Mucosa of descending colon (tissue), 3 donors: Measurements from ENCODE around the gene TCP11. TPM values are rescaled to one million over a fixed set of nuclear protein-coding genes. Genes with fewer than 3 reads are reported as not detected.

Experiments
- ATAC-seq: fragments of 200-7000 bp; cut with Tn5 transposase; one replicate; pipeline ENCODE4 v1.9.1; 2020; ENCODE audit warnings: mild to moderate bottlenecking, moderate library complexity
- DNase-seq, 3 donors: peaks; one replicate each; pipeline ENCODE4 v3.0.0-alpha.2; 2020
- H3K36me3 ChIP-seq: fragments of 200-600 bp; one replicate; pipeline ENCODE4 v1.8.0; 2021; ENCODE audit warnings: low read depth, mild to moderate bottlenecking
- H3K4me1 ChIP-seq: fragments of 200-600 bp; one replicate; pipeline ENCODE4 v1.8.0; 2021; ENCODE audit warnings: low read depth, mild to moderate bottlenecking
- H3K4me3 ChIP-seq: fragments of 200-600 bp; one replicate; pipeline ENCODE4 v1.8.0; 2021; ENCODE audit warnings: mild to moderate bottlenecking
- H3K9me3 ChIP-seq: fragments of 200-600 bp; one replicate; pipeline ENCODE4 v1.8.0; 2021; ENCODE audit warnings: mild to moderate bottlenecking
- intact Hi-C, 2 donors: fragments of 100-400 bp; cut with DNase I in 1 of 2; cut with micrococcal nuclease in 1 of 2; formaldehyde crosslinking; loops; one replicate each; pipeline versions ENCODE4 v1.11.0 to v1.11.1; 2022; cut with DNase I, micrococcal nuclease
- total RNA-seq, 3 donors: library from RNA; stranded (reverse); fragmentation: NEBNext Ultra II Directional in 2 of 3; extraction: Animal tissue kit (Norgen Biotek cat#: 25700) in 2 of 3; gene quantifications; one replicate each; pipeline versions ENCODE4 v1.2.1 to v1.2.4, GENCODE V29; 2021 to 2023
- TF ChIP-seq, protein P1 (sequence below): fragments of 200-600 bp; IDR thresholded peaks from one replicate; pipeline ENCODE4 v1.8.0; 2022; ENCODE audit warnings: antibody characterized with exemption, mild to moderate bottlenecking
- donor health status: DM: no; HTN: no; CAD: no; lungs with moderate emphysema.
- donor health status: DM: no; HTN: no; CAD: no.
- donor health status: DM: no; HTN: yes; CAD: no.

TCP11 gene
- total RNA-seq, 3 donors from 2014 or later, result not detected

DNA sequence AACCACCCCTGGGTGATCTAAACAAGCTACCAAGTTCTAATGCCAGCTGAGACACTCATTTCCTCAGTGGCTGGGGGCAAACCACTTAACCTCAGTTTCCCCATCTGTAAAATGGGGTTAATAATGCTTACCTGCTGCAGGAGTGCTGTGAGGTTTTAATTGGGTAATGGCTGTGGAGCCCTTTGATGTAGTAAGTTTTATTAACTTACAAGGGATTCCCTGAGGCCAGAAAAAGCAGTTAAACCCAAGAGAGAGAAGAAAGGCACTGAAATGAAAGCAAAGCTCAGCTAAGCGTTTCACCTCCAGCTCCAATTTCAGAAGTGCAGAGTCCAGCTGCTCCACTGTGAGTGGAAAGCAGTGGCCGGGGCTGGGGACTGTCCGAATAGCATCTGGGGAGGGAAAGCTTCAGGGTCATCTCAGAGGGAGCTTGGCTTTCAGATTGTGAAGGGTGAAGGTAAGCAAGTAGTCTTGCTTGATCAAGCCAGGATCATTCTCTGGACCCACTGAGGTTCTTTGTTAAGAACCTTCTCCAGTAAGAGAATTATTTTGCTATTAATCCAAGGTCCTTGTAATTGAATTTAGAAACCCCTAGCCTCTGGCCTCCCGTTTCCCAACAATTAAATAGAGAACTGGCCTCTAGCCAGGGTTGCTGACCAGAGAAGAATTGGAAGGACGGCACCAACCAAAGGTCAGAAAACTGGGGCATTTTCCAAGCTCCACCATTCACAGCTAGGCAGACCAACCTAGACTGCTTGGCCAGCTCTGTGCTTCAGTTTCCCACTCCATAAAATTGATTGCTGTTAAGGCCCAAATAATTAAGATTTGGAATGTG lies 20.9 kb upstream of the TCP11 start:
- ATAC-seq, result no peak
- no peak for DNase-seq
- peaks cover 5% of the 10 kb centered on the region for H3K4me1 ChIP-seq
- H3K4me3 ChIP-seq, result no peak overlapping the region
- H3K36me3 ChIP-seq, result no peaks in the 10 kb centered on the region
- intact Hi-C loops, result no loop called here
- no peaks in the 10 kb centered on the region for H3K9me3 ChIP-seq
- TF ChIP-seq, protein P1, sequence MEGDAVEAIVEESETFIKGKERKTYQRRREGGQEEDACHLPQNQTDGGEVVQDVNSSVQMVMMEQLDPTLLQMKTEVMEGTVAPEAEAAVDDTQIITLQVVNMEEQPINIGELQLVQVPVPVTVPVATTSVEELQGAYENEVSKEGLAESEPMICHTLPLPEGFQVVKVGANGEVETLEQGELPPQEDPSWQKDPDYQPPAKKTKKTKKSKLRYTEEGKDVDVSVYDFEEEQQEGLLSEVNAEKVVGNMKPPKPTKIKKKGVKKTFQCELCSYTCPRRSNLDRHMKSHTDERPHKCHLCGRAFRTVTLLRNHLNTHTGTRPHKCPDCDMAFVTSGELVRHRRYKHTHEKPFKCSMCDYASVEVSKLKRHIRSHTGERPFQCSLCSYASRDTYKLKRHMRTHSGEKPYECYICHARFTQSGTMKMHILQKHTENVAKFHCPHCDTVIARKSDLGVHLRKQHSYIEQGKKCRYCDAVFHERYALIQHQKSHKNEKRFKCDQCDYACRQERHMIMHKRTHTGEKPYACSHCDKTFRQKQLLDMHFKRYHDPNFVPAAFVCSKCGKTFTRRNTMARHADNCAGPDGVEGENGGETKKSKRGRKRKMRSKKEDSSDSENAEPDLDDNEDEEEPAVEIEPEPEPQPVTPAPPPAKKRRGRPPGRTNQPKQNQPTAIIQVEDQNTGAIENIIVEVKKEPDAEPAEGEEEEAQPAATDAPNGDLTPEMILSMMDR, result no peak

DNA sequence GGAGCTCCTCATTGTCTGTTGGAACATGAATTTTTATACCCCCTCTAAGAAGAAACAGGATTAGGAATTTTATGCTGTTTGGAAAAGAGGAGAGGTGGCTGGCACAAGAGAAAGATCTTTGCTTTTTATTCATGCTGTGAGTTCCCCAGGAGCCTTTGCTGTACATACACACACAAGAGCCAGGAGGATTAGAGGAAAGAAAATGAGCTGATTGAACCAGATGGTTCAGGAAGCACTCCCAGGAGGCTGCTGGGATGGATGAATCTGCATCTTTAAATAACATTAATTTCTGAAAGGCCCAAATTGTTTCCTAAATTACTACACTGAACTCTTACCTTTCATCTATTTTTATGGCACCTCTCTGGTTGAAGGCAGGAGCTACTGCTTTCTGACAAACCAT lies 20.1 kb upstream of the TCP11 start:
- DNase-seq (no peak), ATAC-seq (no peak)
- Histone ChIP-seq H3K4me3 (no peak overlapping the region), H3K36me3 (no peaks in the 10 kb centered on the region), H3K4me1 (peaks cover 4% of the 10 kb centered on the region), H3K9me3 (no peaks in the 10 kb centered on the region)
- TF ChIP-seq, protein P1, result no peak
- intact Hi-C loops, result no loop called here

DNA sequence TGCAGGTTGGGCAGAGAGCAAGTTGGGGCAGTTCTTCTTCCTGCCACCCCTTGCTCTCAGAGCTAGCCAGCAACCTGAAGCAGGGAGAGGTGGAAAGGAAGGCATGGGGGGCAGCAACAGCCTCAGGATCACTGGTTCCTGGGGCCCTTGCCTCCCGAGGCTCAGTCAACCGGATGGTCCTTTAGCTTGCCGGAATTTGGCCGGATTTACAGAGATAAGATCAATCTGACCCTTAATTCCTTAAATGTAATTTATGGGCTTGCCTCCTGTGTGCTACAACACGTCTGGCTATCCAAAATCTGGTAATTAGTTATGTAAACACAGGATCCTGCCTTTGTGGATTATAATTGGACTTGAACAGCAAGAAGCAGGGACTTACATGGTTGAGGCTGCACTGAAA lies 19.5 kb upstream of the TCP11 start:
- no peak for DNase-seq
- TF ChIP-seq, protein P1, result no peak
- no peak overlapping the region for H3K4me3 ChIP-seq
- H3K9me3 ChIP-seq, result no peaks in the 10 kb centered on the region
- ATAC-seq, result no peak
- intact Hi-C loops, result no loop called here
- H3K4me1 ChIP-seq, result no peaks in the 10 kb centered on the region
- H3K36me3 ChIP-seq, result no peaks in the 10 kb centered on the region

DNA sequence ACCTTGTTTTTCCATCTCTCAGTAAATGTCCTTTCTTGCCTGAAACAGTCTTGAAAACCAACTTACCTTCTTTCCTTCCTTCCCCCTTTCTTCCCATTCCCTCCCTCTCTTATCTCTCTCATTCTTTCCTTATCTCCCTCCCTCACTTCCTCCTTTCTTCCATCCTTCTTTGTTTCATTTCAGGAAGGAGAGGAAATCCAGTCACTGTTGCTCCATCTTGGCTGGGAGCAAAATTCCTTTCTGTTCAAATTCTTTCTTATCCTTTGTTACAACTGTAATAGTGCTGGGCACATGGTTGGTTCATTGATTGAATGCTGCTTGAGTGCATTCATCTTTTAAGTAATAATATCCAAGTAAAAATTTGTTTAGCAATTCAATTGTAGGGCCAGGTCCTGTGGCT lies 17.4 kb upstream of the TCP11 start:
- no peak overlapping the region for H3K4me3 ChIP-seq
- intact Hi-C loops, result no loop called here
- no peaks in the 10 kb centered on the region for H3K36me3 ChIP-seq
- no peaks in the 10 kb centered on the region for H3K4me1 ChIP-seq
- TF ChIP-seq, protein P1, result no peak
- DNase-seq (no peak), ATAC-seq (no peak)
- H3K9me3 ChIP-seq, result no peaks in the 10 kb centered on the region

DNA sequence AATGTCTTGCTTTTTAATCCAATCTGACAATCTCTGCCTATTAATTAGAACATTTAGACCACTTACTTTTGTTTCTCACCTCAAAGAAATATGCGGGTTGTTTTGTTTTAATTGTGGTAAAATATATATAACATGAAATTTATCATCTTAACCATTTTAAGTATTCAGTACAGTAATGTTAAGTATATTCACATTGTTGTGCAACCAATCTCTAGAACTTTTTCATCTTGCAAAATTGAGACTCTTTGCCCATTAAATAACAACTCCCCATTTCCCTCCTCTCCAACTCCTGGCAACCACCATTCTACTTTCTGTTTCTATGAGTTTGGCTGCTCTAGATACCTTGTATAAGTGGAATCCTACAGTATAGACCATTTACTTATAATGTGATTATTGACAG lies 13.8 kb upstream of the TCP11 start:
- TF ChIP-seq, protein P1, result no peak
- Histone ChIP-seq H3K4me3 (no peak overlapping the region), H3K4me1 (no peaks in the 10 kb centered on the region), H3K9me3 (no peaks in the 10 kb centered on the region), H3K36me3 (no peaks in the 10 kb centered on the region)
- ATAC-seq (no peak), DNase-seq (no peak)
- intact Hi-C loops, result no loop called here
